A549 (cell line): ENCODE data around the gene TMEM39A. TPM values are rescaled to one million over a fixed set of nuclear protein-coding genes. Genes with fewer than 3 reads are reported as not detected.

ENCODE experiments used
- ATAC-seq, 2 experiments: fragments of 200-7000 bp in 1 of 2; fragments of >200 bp in 1 of 2; cut with Nextera tagmentation in 1 of 2; cut with Tn5 transposase in 1 of 2; 3 replicates each; pipeline versions ENCODE4 v1.8.0 to v1.9.1; 2018 to 2020; ENCODE audit warnings: mild to moderate bottlenecking in 1 of 2, moderate library complexity in 1 of 2
- CTCF ChIA-PET: fragments of 300-600 bp; sonication (Branson Sonifier 250); formaldehyde crosslinking; extraction: SDS; loops from one replicate; lab custom pipeline; 2021; ENCODE audit warnings: antibody characterized with exemption, inconsistent platforms; lab: Yijun Ruan, JAX
- POLR2A ChIA-PET: fragments of 350-600 bp; formaldehyde crosslinking; extraction: SDS; loops from one replicate; lab custom pipeline; 2021; ENCODE audit warnings: antibody characterized with exemption, inconsistent platforms; lab: Yijun Ruan, JAX
- DNase-seq, 2 experiments: peaks; one replicate each; pipeline versions ENCODE4 v3.0.0 to v3.0.0-alpha.2; 2011 to 2016; ENCODE audit warnings: low read depth in 1 of 2, low spot score in 1 of 2
- FAIRE-seq: peaks from 2 replicates; lab custom pipeline; 2011; peaks lifted over from hg19 to GRCh38; lab: Jason Lieb, UNC
- H3K27ac ChIP-seq, 2 experiments: fragments of >200 bp; sonication (Bioruptor Twin); formaldehyde crosslinking; 3 replicates each; pipeline ENCODE4 v1.5.1; 2016 to 2017
- H3K4me1 ChIP-seq: fragments of >200 bp; sonication (Bioruptor Twin); formaldehyde crosslinking; 3 replicates; pipeline ENCODE4 v1.6.1; 2016
- H3K4me2 ChIP-seq: fragments of >200 bp; sonication (Bioruptor Twin); formaldehyde crosslinking; 3 replicates; pipeline ENCODE4 v1.6.1; 2016
- H3K4me3 ChIP-seq: fragments of >200 bp; sonication (Bioruptor Twin); formaldehyde crosslinking; 3 replicates; pipeline ENCODE4 v1.5.1; 2016
- H3K9me3 ChIP-seq: fragments of >200 bp; sonication (Bioruptor Twin); formaldehyde crosslinking; 3 replicates; pipeline ENCODE4 v1.6.1; 2016
- ATOH8 ChIP-seq: fragments of 250-450 bp; sonication (Bioruptor Pico); IDR thresholded peaks from 2 replicates; pipeline ENCODE4 v1.5.0; 2020; ENCODE audit warnings: low read depth, mild to moderate bottlenecking, moderate library complexity
- CTCF ChIP-seq: fragments of >200 bp; sonication (Bioruptor Twin); formaldehyde crosslinking; IDR thresholded peaks from 3 replicates; pipeline ENCODE4 v1.5.1; 2016
- EP300 ChIP-seq, 2 experiments: fragments of >200 bp; sonication (Bioruptor Twin); formaldehyde crosslinking; IDR thresholded peaks; 2 replicates in 1 of 2; 3 replicates in 1 of 2; pipeline ENCODE4 v1.6.1; 2016 to 2017
- FOXS1 ChIP-seq: fragments of 250-450 bp; sonication (Bioruptor Pico); IDR thresholded peaks from 2 replicates; pipeline ENCODE4 v1.5.0; 2020; ENCODE audit warnings: mild to moderate bottlenecking, moderate library complexity
- HDAC2 ChIP-seq: fragments of 200-600 bp; sonication (generic); IDR thresholded peaks from 2 replicates; pipeline ENCODE4 v1.6.1; 2016
- HES2 ChIP-seq: fragments of >200 bp; sonication (Bioruptor Twin); formaldehyde crosslinking; IDR thresholded peaks from 2 replicates; pipeline ENCODE4 v1.6.1; 2016
- HMGXB4 ChIP-seq: fragments of 250-450 bp; sonication (Bioruptor Pico); IDR thresholded peaks from 2 replicates; pipeline ENCODE4 v1.5.0; 2021; ENCODE audit warnings: mild to moderate bottlenecking, moderate library complexity, borderline replicate concordance
- HOXA7 ChIP-seq: fragments of 250-450 bp; sonication (Bioruptor Pico); IDR thresholded peaks from 2 replicates; pipeline ENCODE4 v1.5.0; 2020; ENCODE audit warnings: mild to moderate bottlenecking, moderate library complexity
- JUNB ChIP-seq: fragments of >200 bp; sonication (Bioruptor Twin); formaldehyde crosslinking; IDR thresholded peaks from 2 replicates; pipeline ENCODE4 v1.6.1; 2016
- MAX ChIP-seq: IDR thresholded peaks from 2 replicates; pipeline ENCODE4 v1.6.1; 2012
- MYC ChIP-seq: IDR thresholded peaks from 2 replicates; pipeline ENCODE4 v1.6.1; 2012; ENCODE audit warnings: mild to moderate bottlenecking, inconsistent platforms, low read length, improper control_type of control experiment, borderline replicate concordance
- NFE2L2 ChIP-seq: fragments of 150-350 bp; conservative IDR thresholded peaks from 2 replicates; pipeline ENCODE4 v1.6.1; 2014; ENCODE audit warnings: low read length
- POLR2A ChIP-seq: IDR thresholded peaks from 2 replicates; pipeline ENCODE4 v1.6.1; 2012; ENCODE audit warnings: mild to moderate bottlenecking, low read length
- RAD21 ChIP-seq, 2 experiments: fragments of >200 bp in 1 of 2; sonication (Bioruptor Twin) in 1 of 2; formaldehyde crosslinking in 1 of 2; IDR thresholded peaks in 1 of 2; conservative IDR thresholded peaks in 1 of 2; 2 replicates in 1 of 2; 3 replicates in 1 of 2; pipeline ENCODE4 v1.6.1; 2012 to 2018; ENCODE audit warnings: inconsistent platforms in 1 of 2
- RARB ChIP-seq: fragments of 250-450 bp; sonication (Bioruptor Pico); IDR thresholded peaks from 2 replicates; pipeline ENCODE4 v1.8.0; 2021; ENCODE audit warnings: mild to moderate bottlenecking, moderate library complexity
- TP53 ChIP-seq: fragments of 250-450 bp; sonication (Bioruptor Pico); IDR thresholded peaks from 2 replicates; pipeline ENCODE4 v1.5.0; 2021; ENCODE audit warnings: mild to moderate bottlenecking, moderate library complexity
- USF2 ChIP-seq: fragments of 450-650 bp; IDR thresholded peaks from 2 replicates; pipeline ENCODE4 v1.6.1; 2014; ENCODE audit warnings: antibody characterized with exemption
- WGBS: methylation state at CpG from one replicate; pipeline ENCODE4 v1.1.6; 2017; ENCODE audit errors: missing lambda C conversion rate; 5-methylcytosine and 5-hydroxymethylcytosine counted together
- polyA plus RNA-seq, 4 experiments: library from polyadenylated mRNA; depleted of rRNA in 3 of 4; stranded (reverse); fragments of >200 nt; fragmentation: RNase III in 1 of 4; extraction: RNeasy Plus Mini Kit Qiagen cat#74134 plus additional on column Dnase treatment in 1 of 4; gene quantifications; 2 replicates in 3 of 4; 3 replicates in 1 of 4; pipeline ENCODE4 v1.2.3, GENCODE V29; 2011 to 2017

TMEM39A gene
- polyA plus RNA-seq, 2 of the 4 experiments (the other 2 are of a cell fraction): 16.9 to 21.9 TPM

- no peak for TF ChIP-seq NFE2L2
- TF ChIP-seq ATOH8 (CRISPR knock-in tag): no peak
- no peak for TF ChIP-seq RARB (CRISPR knock-in tag)
- no peak for TF ChIP-seq HES2
Measured at GRCh38 chr3:119444590-119444989, 18.8 kb downstream of the TMEM39A start (continued).

- DNase-seq (no peak), ATAC-seq (no peak), FAIRE-seq (no peak)
- TF ChIP-seq CTCF: no peak
- TF ChIP-seq RAD21 (conservative IDR thresholded peaks at IDR 0.05 in 1 of 2, IDR thresholded peaks at IDR 0.05 in 1 of 2): no peak
- no peak overlapping the region for H3K4me3 ChIP-seq
- no peaks in the 10 kb centered on the region for H3K4me1 ChIP-seq
- peaks cover 2% of the 10 kb centered on the region; the same call in 1 of the 3 replicates for H3K9me3 ChIP-seq
- ChIA-PET POLR2A (interaction anchor here (0.7 kb wide), 1 partner anchor 194 kb away, joined by 4 read pairs; no protein-coding TSS in a partner anchor), CTCF (interaction anchor here (1.2 kb wide), 1 partner anchor 755 kb away, joined by 4 read pairs; no protein-coding TSS in a partner anchor)
- no peak overlapping the region for H3K4me2 ChIP-seq
- no peak overlapping the region for H3K27ac ChIP-seq
Measured at GRCh38 chr3:119443179-119443578, 20.2 kb downstream of the TMEM39A start.

- ATAC-seq: no peak
- no peak for FAIRE-seq
- Histone ChIP-seq H3K4me2 (no peak overlapping the region), H3K4me1 (no peaks in the 10 kb centered on the region), H3K27ac (no peak overlapping the region), H3K4me3 (no peak overlapping the region), H3K9me3 (peaks cover 2% of the 10 kb centered on the region; the same call in 1 of the 3 replicates)
- no peak for DNase-seq
- TF ChIP-seq MYC: no peak
- ChIA-PET POLR2A (no interaction called here), CTCF (no interaction called here)
- WGBS: 87% methylated on average over 6 of the region's 6 CpGs
Measured at GRCh38 chr3:119437691-119438258, 25.6 kb downstream of the TMEM39A start.

- no peak for DNase-seq
- no peak for TF ChIP-seq HES2
- no peak for TF ChIP-seq HOXA7 (CRISPR knock-in tag)
- TF ChIP-seq ATOH8 (CRISPR knock-in tag): no peak
- TF ChIP-seq HDAC2: no peak
- no peak for TF ChIP-seq HMGXB4
- no peak for TF ChIP-seq FOXS1
- no peak for TF ChIP-seq TP53 (CRISPR knock-in tag)
- TF ChIP-seq JUNB: no peak
- no peak for TF ChIP-seq POLR2A
- no peak for TF ChIP-seq USF2
- TF ChIP-seq EP300 (IDR thresholded peaks at IDR 0.05): no peak
- TF ChIP-seq MAX: no peak
- Histone ChIP-seq H3K9me3 (peaks cover 3% of the 10 kb centered on the region; the same call in 1 of the 3 replicates), H3K4me3 (no peak overlapping the region), H3K4me1 (no peaks in the 10 kb centered on the region), H3K4me2 (no peak overlapping the region), H3K27ac (no peak overlapping the region)
- ATAC-seq: no peak
- ChIA-PET CTCF (interaction anchor here (1.0 kb wide), 1 partner anchor 555 kb away, joined by 4 read pairs; no protein-coding TSS in a partner anchor), POLR2A (no interaction called here)
- WGBS: 89% methylated on average over 1 of the region's 1 CpG
- FAIRE-seq: no peak
Measured at GRCh38 chr3:119436977-119437376, 26.4 kb downstream of the TMEM39A start.
